Activated CD8-positive, alpha-beta memory T cell treated with anti-CD3 and anti-CD28 coated beads, Interleukin-2, amount 50 U/mL, for 4 hours (primary cell): ENCODE measurements around the gene ZBP1.

Experiments
- DNase-seq: peaks from one replicate; pipeline ENCODE4 v3.0.0-alpha.2; 2020

ZBP1 gene

GRCh38 chr20:57616143-57616951 is 3.9 kb downstream of the ZBP1 start:
- DNase-seq = peak; percentile 9

- peak; percentile 8 for DNase-seq
Measured at GRCh38 chr20:57615445-57615811, 4.8 kb downstream of the ZBP1 start.

- peak; percentile 12 for DNase-seq
Measured at GRCh38 chr20:57614490-57615444, 5.5 kb downstream of the ZBP1 start.

GRCh38 chr20:57613481-57613921 is 6.7 kb downstream of the ZBP1 start:
- DNase-seq = peak; percentile 5

- DNase-seq = peak; percentile 3
Measured at GRCh38 chr20:57612916-57613315, 7.3 kb downstream of the ZBP1 start.

- DNase-seq = no peak
Measured at GRCh38 chr20:57612436-57612835, 7.8 kb downstream of the ZBP1 start.

- peak; percentile 5 for DNase-seq
Measured at GRCh38 chr20:57611586-57612311, 8.5 kb downstream of the ZBP1 start.

- no peak for DNase-seq
Measured at GRCh38 chr20:57610261-57610952, 9.8 kb downstream of the ZBP1 start.

GRCh38 chr20:57609842-57610167 is 10.4 kb downstream of the ZBP1 start:
- no peak for DNase-seq

- no peak for DNase-seq
Measured at GRCh38 chr20:57609086-57609841, 11.0 kb downstream of the ZBP1 start.

GRCh38 chr20:57608516-57608915 is 11.7 kb downstream of the ZBP1 start:
- DNase-seq = no peak

GRCh38 chr20:57605878-57606277 is 14.3 kb downstream of the ZBP1 start:
- no peak for DNase-seq

GRCh38 chr20:57605045-57605444 is 15.2 kb downstream of the ZBP1 start:
- no peak for DNase-seq

GRCh38 chr20:57603120-57603519 is 17.1 kb downstream of the ZBP1 start:
- no peak for DNase-seq

- DNase-seq = no peak
Measured at GRCh38 chr20:57601737-57602136, 18.5 kb downstream of the ZBP1 start.

- no peak for DNase-seq
Measured at GRCh38 chr20:57601211-57601570, 19.0 kb downstream of the ZBP1 start.

- DNase-seq = no peak
Measured at GRCh38 chr20:57600320-57601210, 19.7 kb downstream of the ZBP1 start.

- no peak for DNase-seq
Measured at GRCh38 chr20:57598491-57598890, 21.7 kb downstream of the ZBP1 start.

GRCh38 chr20:57598060-57598459 is 22.2 kb downstream of the ZBP1 start:
- no peak for DNase-seq

- DNase-seq = peak; percentile 80
Measured at GRCh38 chr20:57596998-57597939, 23.0 kb downstream of the ZBP1 start.
